GM08714 (cell line): Measurements from ENCODE around the gene PCDHA8.

Experiments
- H3K4me3 ChIP-seq: fragments of 200-500 bp; sonication (Bioruptor generic); 2 replicates; pipeline ENCODE4 v1.5.1; 2014; ENCODE audit warnings: mild to moderate bottlenecking, low read length, inconsistent platforms
- ZNF274 ChIP-seq: IDR thresholded peaks from 2 replicates; pipeline ENCODE4 v1.6.1; 2012; ENCODE audit warnings: mild to moderate bottlenecking, low read depth, low read length

Gene PCDHA8

DNA sequence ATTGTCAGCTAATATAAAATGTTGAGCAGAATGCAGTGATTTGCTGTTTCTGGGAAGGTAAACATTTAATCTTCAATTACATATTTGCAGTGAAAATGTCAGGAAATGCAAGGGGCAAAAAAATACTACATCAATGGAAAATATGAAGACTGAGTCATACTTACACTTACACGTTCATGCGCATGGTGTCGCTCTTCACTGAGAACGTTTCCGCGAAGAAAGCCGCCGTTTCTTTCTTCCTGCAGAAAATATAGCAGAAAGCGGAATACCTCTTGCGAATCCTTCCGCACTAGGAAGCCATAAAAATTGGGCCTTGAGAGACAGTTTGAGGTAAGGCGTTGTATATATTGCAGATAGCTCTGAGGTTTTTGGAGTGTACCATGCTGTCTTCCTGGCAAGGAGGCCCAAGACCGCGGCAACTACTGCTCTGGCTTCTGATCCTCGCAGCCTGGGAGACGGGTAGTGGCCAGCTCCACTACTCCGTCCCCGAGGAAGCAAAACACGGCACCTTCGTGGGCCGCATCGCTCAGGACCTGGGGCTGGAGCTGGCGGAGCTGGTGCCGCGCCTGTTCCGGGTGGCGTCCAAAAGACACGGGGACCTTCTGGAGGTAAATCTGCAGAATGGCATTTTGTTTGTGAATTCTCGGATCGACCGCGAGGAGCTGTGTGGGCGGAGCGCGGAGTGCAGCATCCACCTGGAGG lies 41.1 kb downstream of the PCDHA8 start, which contains the start of gene PCDHA13:
PCDHA13 (plus strand) TSS at position 236 of the 702 bp plus-strand sequence; CDS start at position 381, 145 bp downstream.
- TF ChIP-seq ZNF274, result no peak
- no peak within 1 kb of the TSS for H3K4me3 ChIP-seq

DNA sequence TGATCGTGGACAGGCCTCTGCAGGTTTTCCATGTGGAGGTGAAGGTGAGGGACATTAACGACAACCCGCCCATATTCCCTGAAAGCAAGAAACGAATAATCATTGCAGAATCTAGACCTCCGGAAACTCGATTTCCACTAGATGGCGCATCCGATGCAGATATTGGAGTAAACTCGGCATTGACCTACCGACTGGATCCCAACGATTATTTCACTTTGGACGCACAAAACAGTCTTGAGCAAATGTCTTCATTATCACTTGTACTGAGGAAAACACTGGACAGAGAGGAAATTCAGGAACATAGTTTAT lies 41.6 kb downstream of the PCDHA8 start:
- no peak overlapping the region for H3K4me3 ChIP-seq
- TF ChIP-seq ZNF274, result no peak

DNA sequence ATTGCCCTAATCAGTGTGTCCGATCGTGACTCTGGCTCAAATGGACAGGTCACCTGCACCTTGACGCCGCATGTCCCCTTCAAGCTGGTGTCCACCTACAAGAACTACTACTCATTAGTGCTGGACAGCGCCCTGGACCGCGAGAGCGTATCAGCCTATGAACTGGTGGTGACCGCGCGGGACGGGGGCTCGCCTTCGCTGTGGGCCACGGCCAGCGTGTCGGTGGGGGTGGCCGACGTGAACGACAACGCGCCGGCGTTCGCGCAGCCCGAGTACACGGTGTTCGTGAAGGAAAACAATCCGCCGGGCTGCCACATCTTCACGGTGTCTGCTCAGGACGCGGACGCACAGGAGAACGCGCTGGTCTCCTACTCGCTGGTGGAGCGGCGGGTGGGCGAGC lies 42.4 kb downstream of the PCDHA8 start:
- no peak overlapping the region for H3K4me3 ChIP-seq
- TF ChIP-seq ZNF274, result no peak

DNA sequence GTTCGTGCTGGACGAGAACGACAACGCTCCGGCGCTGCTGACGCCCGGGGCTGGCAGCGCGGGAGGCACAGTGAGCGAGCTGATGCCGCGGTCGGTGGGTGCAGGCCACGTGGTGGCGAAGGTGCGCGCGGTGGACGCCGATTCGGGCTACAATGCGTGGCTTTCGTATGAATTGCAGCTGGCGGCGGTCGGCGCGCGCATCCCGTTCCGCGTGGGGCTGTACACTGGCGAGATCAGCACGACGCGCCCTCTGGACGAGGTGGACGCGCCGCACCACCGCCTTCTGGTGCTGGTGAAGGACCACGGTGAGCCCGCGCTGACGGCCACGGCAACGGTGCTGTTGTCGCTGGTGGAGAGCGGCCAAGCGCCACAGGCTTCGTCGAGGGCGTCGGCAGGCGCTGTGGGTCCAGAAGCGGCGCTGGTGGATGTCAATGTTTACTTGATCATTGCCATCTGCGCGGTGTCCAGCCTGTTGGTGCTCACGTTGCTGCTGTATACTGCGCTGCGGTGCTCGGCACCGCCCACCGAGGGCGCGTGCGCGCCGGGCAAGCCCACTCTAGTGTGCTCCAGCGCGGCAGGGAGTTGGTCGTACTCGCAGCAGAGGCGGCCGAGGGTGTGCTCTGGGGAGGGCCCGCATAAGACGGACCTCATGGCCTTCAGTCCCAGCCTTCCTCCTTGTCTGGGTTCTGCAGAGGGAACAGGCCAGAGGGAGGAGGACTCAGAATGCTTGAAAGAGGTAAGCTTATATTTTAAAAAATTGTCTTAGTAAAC lies 43.1 kb downstream of the PCDHA8 start:
- no peak for TF ChIP-seq ZNF274
- no peak overlapping the region for H3K4me3 ChIP-seq
